ENCODE results near the gene CCDC122. TPM values are rescaled to one million over a fixed set of nuclear protein-coding genes. Genes with fewer than 3 reads are reported as not detected.

CCDC122 gene
- total and polyA plus RNA-seq, 11 donors: 1.4 to 10.0 (median 4.9) TPM

DNA sequence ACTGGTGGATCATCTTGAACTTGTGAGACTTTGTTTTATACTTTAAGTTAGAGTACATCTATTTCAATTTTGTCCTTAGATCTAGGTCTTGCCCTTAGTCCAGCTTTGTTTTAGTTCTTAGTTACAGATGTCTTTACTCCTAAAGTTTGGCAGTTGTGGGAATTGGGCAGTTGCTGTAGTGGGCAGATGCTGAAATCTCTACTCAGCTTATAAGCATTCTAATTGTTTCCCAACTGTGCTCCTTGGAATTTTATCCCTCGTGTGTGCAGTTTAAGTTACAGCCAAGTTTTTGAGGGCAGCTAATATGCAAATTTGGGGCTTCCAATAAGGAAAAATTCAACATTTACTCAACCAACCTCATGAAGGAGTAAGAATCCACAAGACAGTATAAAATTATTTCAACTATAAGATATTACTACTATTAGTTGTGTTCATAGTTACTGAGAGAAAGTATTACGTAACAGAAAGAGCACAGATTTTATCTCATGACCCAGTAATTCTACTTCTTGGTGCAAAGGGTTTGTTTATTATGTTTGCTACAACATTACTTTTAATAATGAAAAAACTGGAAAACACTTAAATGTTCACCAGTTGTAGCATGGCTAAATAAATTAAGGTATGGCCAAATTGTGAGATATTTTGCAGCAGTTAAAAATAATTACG, 32.9 kb downstream of the CCDC122 start:
- Histone ChIP-seq H3K27ac (no peak overlapping the region), H3K27me3 (no peaks in the 10 kb centered on the region), H3K4me1 (peaks cover 0 to 7% (median 0%) of the 10 kb centered on the region in 12 donors), H3K9me3 (peaks cover 0 to 26% (median 14%) of the 10 kb centered on the region in 12 donors), H3K36me3 (peaks cover 0 to 4% (median 0%) of the 10 kb centered on the region in 9 donors), H3K4me3 (no peak overlapping the region)
- WGBS, 4 donors: 82 to 89% (median 87%) methylated on average over 3 of the region's 3 CpGs
- TF ChIP-seq POLR2A (IDR thresholded peaks at IDR 0.05) (no peak), CTCF (IDR thresholded peaks at IDR 0.05) (no peak)
- intact Hi-C loops (cut with DNase I): no loop called here
- ATAC-seq (no peak), DNase-seq (no peak)

GRCh38 chr13:43838909-43839308, 40.6 kb downstream of the CCDC122 start:
- H3K36me3 ChIP-seq: no peaks in the 10 kb centered on the region
- no peaks in the 10 kb centered on the region for H3K4me1 ChIP-seq
- ATAC-seq (no peak), DNase-seq (no peak)
- H3K9me3 ChIP-seq: peaks cover 0 to 3% (median 0%) of the 10 kb centered on the region in 12 donors
- no peak overlapping the region for H3K4me3 ChIP-seq
- intact Hi-C loops (cut with DNase I): no loop called here
- TF ChIP-seq CTCF (IDR thresholded peaks at IDR 0.05) (no peak), POLR2A (IDR thresholded peaks at IDR 0.05) (no peak)
- H3K27me3 ChIP-seq: no peaks in the 10 kb centered on the region
- H3K27ac ChIP-seq: no peak overlapping the region
- 70 to 79% (median 76%) methylated on average over 4 of the region's 4 CpGs for WGBS, 4 donors

DNA sequence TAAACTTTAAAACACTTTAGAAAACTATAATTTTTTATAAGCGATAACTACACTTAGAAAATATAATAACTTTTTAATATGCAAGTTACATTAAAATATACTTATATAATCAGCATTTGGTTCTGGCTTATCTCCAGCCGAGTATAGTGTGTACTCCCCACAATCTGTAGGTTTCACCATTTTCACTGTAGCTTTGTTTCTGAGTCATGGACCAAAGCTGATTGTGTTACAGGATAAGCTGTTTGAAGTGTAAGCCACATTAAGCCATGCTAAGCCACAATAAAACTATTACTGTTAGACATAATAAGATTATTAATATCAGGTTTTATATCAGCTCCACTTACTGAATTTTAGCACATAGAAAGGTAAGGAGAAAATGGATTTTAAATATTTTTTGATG, 43.8 kb downstream of the CCDC122 start:
- DNase-seq (no peak), ATAC-seq (no peak)
- H3K27ac ChIP-seq: no peak overlapping the region

GRCh38 chr13:43831088-43831487, 48.5 kb downstream of the CCDC122 start:
- no peak overlapping the region for H3K4me3 ChIP-seq
- DNase-seq (no peak), ATAC-seq (no peak)
- TF ChIP-seq CTCF (IDR thresholded peaks at IDR 0.05) (no peak), POLR2A (IDR thresholded peaks at IDR 0.05) (no peak)
- peaks cover 0 to 4% (median 0%) of the 10 kb centered on the region in 12 donors for H3K4me1 ChIP-seq
- intact Hi-C loops (cut with DNase I): no loop called here
- H3K27me3 ChIP-seq: no peaks in the 10 kb centered on the region
- H3K36me3 ChIP-seq: no peaks in the 10 kb centered on the region
- 69 to 77% (median 73%) methylated on average over 2 of the region's 2 CpGs for WGBS, 4 donors
- no peak overlapping the region for H3K27ac ChIP-seq
- no peaks in the 10 kb centered on the region for H3K9me3 ChIP-seq

More for the DNA sequence above, 43.8 kb downstream of the CCDC122 start:
- intact Hi-C loops (cut with DNase I): no loop called here
- H3K4me3 ChIP-seq: no peak overlapping the region
- TF ChIP-seq POLR2A (IDR thresholded peaks at IDR 0.05) (no peak), CTCF (IDR thresholded peaks at IDR 0.05) (no peak)
- no peaks in the 10 kb centered on the region for H3K36me3 ChIP-seq
- H3K9me3 ChIP-seq: no peaks in the 10 kb centered on the region
- peaks cover 0 to 4% (median 0%) of the 10 kb centered on the region in 12 donors for H3K4me1 ChIP-seq
- H3K27me3 ChIP-seq: no peaks in the 10 kb centered on the region
- WGBS, 4 donors: 63 to 93% (median 89%) methylated on average over 2 of the region's 2 CpGs
